OCI-LY7 (cell line): ENCODE results near the gene TSPAN19.

Experiments used
- CTCF ChIP-seq: fragments of 200-600 bp; sonication (generic); conservative IDR thresholded peaks from 2 replicates; pipeline ENCODE4 v1.5.1; 2014; ENCODE audit warnings: mild to moderate bottlenecking, antibody characterized with exemption, low read length, moderate library complexity, mixed read lengths
- EZH2phosphoT487 ChIP-seq: fragments of 200-600 bp; sonication (generic); IDR thresholded peaks from 2 replicates; pipeline ENCODE4 v1.6.1; 2018; ENCODE audit warnings: low read depth, borderline replicate concordance, mild to moderate bottlenecking, mixed run types, antibody characterized with exemption, low read length, moderate library complexity, mixed read lengths

GRCh38 chr12:85058339-85058738, 22.3 kb upstream of the TSPAN19 start:
- no peak for TF ChIP-seq CTCF
- TF ChIP-seq EZH2phosphoT487, result no peak
